HepG2 (cell line): ENCODE data around the gene ELOVL2. TPM values are rescaled to one million over a fixed set of nuclear protein-coding genes. Genes with fewer than 3 reads are reported as not detected.
A peak's percentile ranks its signal among the peaks of the same experiment; 100 is the strongest.

Experiments
- ARID3A ChIP-seq: IDR thresholded peaks from 2 replicates; pipeline ENCODE4 v1.6.1; 2012; ENCODE audit warnings: low read depth, low read length, improper control_type of control experiment
- ATF7 ChIP-seq, 2 experiments: fragments of 450-650 bp in 1 of 2; sonication (generic) in 1 of 2; formaldehyde crosslinking in 1 of 2; IDR thresholded peaks; 2 replicates each; pipeline versions ENCODE4 v1.4.0 to v1.6.1; 2016 to 2020; ENCODE audit warnings: antibody characterized with exemption in 1 of 2, mild to moderate bottlenecking in 1 of 2, missing genetic modification reagents in 1 of 2
- EP300 ChIP-seq, 3 experiments: sonication (generic) in 1 of 3; formaldehyde crosslinking in 1 of 3; IDR thresholded peaks; 2 replicates each; pipeline versions ENCODE4 v1.5.1 to v1.6.1; 2011 to 2020; ENCODE audit warnings: low read depth in 2 of 3, low read length in 2 of 3, borderline replicate concordance in 1 of 3, improper control_type of control experiment in 1 of 3, mild to moderate bottlenecking in 1 of 3, missing genetic modification reagents in 1 of 3, moderate library complexity in 1 of 3
- HDAC1 ChIP-seq: sonication (generic); formaldehyde crosslinking; IDR thresholded peaks from 2 replicates; pipeline ENCODE4 v1.5.1; 2020; ENCODE audit warnings: mild to moderate bottlenecking, missing genetic modification reagents
- MTF2 ChIP-seq: sonication (generic); formaldehyde crosslinking; IDR thresholded peaks from 2 replicates; pipeline ENCODE4 v1.5.0; 2020; ENCODE audit warnings: missing genetic modification reagents, borderline replicate concordance
- TARDBP ChIP-seq: sonication (generic); formaldehyde crosslinking; IDR thresholded peaks from 2 replicates; pipeline ENCODE4 v1.8.0; 2022; ENCODE audit warnings: mild to moderate bottlenecking, missing genetic modification reagents
- TFDP1 ChIP-seq: IDR thresholded peaks from 2 replicates; pipeline ENCODE4 v1.6.1; 2016; ENCODE audit warnings: missing compliant biosample characterization, missing genetic modification reagents, borderline replicate concordance
- TRIM22 ChIP-seq: fragments of 450-650 bp; IDR thresholded peaks from 2 replicates; pipeline ENCODE4 v1.6.1; 2017
- ZBED4 ChIP-seq: sonication (generic); formaldehyde crosslinking; IDR thresholded peaks from 2 replicates; pipeline ENCODE4 v1.4.0; 2020; ENCODE audit warnings: missing genetic modification reagents, borderline replicate concordance
- ZBTB21 ChIP-seq: sonication (generic); formaldehyde crosslinking; IDR thresholded peaks from 2 replicates; pipeline ENCODE4 v1.4.0; 2020; ENCODE audit warnings: missing genetic modification reagents
- ZNF784 ChIP-seq: sonication (generic); formaldehyde crosslinking; IDR thresholded peaks from 2 replicates; pipeline ENCODE4 v1.5.1; 2020; ENCODE audit warnings: missing genetic modification reagents, mild to moderate bottlenecking, borderline replicate concordance
- ZSCAN5A ChIP-seq: sonication (generic); formaldehyde crosslinking; IDR thresholded peaks from 2 replicates; pipeline ENCODE4 v1.8.0; 2022; ENCODE audit warnings: mild to moderate bottlenecking, missing genetic modification reagents, borderline replicate concordance
- polyA plus RNA-seq, 8 experiments: library from polyadenylated mRNA; depleted of rRNA in 3 of 8; stranded (reverse) in 7 of 8; unstranded in 1 of 8; fragments of >200 nt; fragmentation: Illumina TruSeq in 4 of 8; extraction: Trizol in 4 of 8; gene quantifications; 2 replicates each; pipeline versions ENCODE4 v1.2.1 to v1.2.3, GENCODE V29; 2011 to 2016; ENCODE audit warnings: low read depth in 4 of 8, missing spikeins in 1 of 8, mixed read lengths in 1 of 8; ENCODE audit not compliant: insufficient read depth in 1 of 8
- total RNA-seq, 5 experiments: library from RNA; depleted of rRNA; stranded (reverse); fragments of >200 nt; fragmentation: Illumina TruSeq; extraction: Trizol; gene quantifications; 2 replicates each; pipeline ENCODE4 v1.2.3, GENCODE V29; 2016; ENCODE audit warnings: low read depth in 1 of 5

The ELOVL2 gene
- total and polyA plus RNA-seq, 2 of the 13 experiments (the other 11 are each of a cell fraction or from before 2014, with no cell fraction given), result 43.6 to 65.4 TPM

- TF ChIP-seq EP300 (IDR thresholded peaks at IDR 0.05; ENCODE audit: low read depth in 2 of 2, low read length in 2 of 2), result peak in 1 of 2 experiments; percentile 19; a peak in 1 of 4 replicates
- 0 out of 2 replicates have a peak, but pooled peaks have one; percentile 7 for TF ChIP-seq EP300 (CRISPR knock-in tag; IDR thresholded peaks at IDR 0.05; ENCODE audit: borderline replicate concordance)
- TF ChIP-seq MTF2 (CRISPR knock-in tag), result peak; percentile 81; the same call in 1 of the 2 replicates
- TF ChIP-seq ATF7 (IDR thresholded peaks at IDR 0.05), result peak; percentile 55
- peak; percentile 80 for TF ChIP-seq ATF7 (CRISPR knock-in tag; IDR thresholded peaks at IDR 0.05)
- peak; percentile 40; the same call in 1 of the 2 replicates for TF ChIP-seq HDAC1 (CRISPR knock-in tag)
- TF ChIP-seq TRIM22, result no peak
- peak; percentile 68; the same call in 1 of the 2 replicates for TF ChIP-seq ZBED4 (CRISPR knock-in tag)
- TF ChIP-seq ZNF784, result peak; percentile 71; the same call in 1 of the 2 replicates
- peak; percentile 56; the same call in 1 of the 2 replicates for TF ChIP-seq ARID3A
- TF ChIP-seq TARDBP, result peak; percentile 75; the same call in 1 of the 2 replicates
- peak; percentile 84 for TF ChIP-seq ZBTB21 (CRISPR knock-in tag)
- TF ChIP-seq TFDP1 (CRISPR knock-in tag), result peak; percentile 46; the same call in 1 of the 2 replicates
- 0 out of 2 replicates have a peak, but pooled peaks have one; percentile 41 for TF ChIP-seq ZSCAN5A (CRISPR knock-in tag)
These were observed 89.5 kb downstream of the ELOVL2 start (continued) for GRCh38 chr6:10954590-10955010.
